Umbilical cord (tissue), 2 donors: ENCODE measurements around the gene XYLT1. TPM values are rescaled to one million over a fixed set of nuclear protein-coding genes. Genes with fewer than 3 reads are reported as not detected.

Experiments
- DNase-seq: peaks from one replicate; pipeline ENCODE4 v3.0.0-alpha.2; 2015; ENCODE audit warnings: low spot score
- total RNA-seq: library from RNA; depleted of rRNA; stranded (reverse); fragments of >200 nt; gene quantifications from one replicate; pipeline ENCODE4 v1.2.3, GENCODE V29; 2014; ENCODE audit warnings: low replicate concordance; ENCODE audit not compliant: insufficient read depth

XYLT1 gene
- total RNA-seq, 1 donor from 2014 or later, result 61.2 TPM

GRCh38 chr16:17460890-17461289 lies 9.9 kb downstream of the XYLT1 start:
- no peak for DNase-seq

GRCh38 chr16:17459903-17460521 lies 10.7 kb downstream of the XYLT1 start:
- no peak for DNase-seq

DNA sequence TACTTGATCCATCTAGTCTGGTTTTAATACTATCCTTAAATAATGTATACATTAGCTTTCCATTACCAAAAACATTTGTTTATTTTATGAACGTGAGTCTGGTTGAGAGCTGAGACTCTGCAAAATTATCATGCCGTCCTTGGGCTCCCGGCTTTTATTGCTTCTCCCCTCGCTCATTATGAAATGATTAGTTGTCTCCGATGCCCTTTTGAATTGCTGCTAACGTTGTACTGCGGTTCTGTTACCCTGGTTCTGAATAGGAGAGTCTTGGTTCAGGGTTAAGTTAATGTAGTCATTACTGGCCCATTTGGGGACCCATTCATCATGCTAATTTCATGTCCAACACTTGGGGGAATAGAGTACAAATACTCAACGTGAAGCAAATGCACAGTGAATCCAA lies 12.8 kb downstream of the XYLT1 start:
- no peak for DNase-seq

DNA sequence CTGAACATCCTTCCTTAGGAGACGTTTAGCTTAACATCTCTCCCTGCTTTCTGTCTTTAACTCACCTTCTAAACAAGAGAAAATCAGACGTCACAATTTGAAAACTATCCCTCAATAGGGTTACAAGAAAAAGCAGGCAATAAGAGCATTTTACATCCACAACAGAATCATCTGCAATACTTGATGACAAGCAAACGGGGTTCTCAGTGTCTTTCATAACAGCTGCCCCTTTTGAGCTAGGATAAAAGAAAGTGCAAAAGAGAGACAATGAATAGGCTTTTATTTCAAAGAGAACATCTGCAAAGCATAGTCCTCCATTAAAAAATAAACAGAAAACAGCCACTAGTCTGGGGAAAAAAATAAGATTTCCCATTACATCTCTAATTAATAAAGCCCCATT lies 13.2 kb downstream of the XYLT1 start:
- no peak for DNase-seq

DNA sequence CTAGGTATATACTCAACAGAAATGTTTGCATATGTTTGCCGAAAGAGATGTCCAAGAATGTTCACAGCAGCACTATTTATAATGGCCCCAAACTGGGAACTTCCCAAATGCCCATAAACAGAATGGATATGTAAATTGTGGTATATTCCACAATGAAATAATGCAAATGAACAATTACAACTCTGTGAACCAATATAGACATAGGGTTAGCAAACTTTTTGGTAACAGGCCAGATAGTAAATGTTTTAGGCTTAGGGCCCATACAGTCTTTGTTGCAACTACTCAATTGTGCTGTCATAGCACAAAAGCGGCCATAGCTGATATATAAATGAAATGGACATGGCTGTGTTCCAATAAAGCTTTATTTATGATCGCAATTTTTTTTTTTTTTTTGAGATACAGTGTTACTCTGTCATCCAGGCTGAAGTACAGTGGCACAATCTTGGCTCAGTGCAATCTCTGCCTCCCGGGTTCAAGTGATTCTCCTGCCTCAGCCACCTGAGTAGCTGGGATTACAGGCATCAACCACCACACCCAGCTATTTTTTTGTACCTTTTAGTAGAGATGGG lies 16.5 kb downstream of the XYLT1 start:
- DNase-seq, result no peak

- no peak for DNase-seq
These were observed 17.3 kb downstream of the XYLT1 start for GRCh38 chr16:17453364-17454038.

- peak; percentile 82 for DNase-seq
These were observed 17.8 kb downstream of the XYLT1 start for GRCh38 chr16:17452922-17453321.

- no peak for DNase-seq
These were observed 18.9 kb downstream of the XYLT1 start for GRCh38 chr16:17451843-17452242.

DNA sequence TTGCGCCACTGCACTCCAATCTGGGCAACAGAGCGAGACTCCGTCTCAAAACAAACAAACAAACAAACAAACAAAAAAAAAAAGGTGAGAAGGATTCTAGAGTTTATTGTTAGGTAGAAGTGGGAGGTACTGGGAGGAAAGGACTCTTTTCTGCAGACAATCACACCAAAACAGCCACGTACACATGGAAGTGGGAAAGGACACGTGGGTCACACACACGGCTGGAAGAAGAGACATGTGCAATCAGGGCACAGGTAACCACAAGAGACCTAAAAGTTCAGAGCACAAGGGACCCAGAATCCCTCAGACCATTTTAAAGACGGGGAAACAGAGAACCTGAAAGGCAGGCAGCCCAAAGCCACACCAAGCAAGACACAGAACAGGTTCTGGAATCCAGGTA lies 20.5 kb downstream of the XYLT1 start:
- DNase-seq, result no peak

GRCh38 chr16:17448640-17449638 lies 21.8 kb downstream of the XYLT1 start:
- no peak for DNase-seq

DNA sequence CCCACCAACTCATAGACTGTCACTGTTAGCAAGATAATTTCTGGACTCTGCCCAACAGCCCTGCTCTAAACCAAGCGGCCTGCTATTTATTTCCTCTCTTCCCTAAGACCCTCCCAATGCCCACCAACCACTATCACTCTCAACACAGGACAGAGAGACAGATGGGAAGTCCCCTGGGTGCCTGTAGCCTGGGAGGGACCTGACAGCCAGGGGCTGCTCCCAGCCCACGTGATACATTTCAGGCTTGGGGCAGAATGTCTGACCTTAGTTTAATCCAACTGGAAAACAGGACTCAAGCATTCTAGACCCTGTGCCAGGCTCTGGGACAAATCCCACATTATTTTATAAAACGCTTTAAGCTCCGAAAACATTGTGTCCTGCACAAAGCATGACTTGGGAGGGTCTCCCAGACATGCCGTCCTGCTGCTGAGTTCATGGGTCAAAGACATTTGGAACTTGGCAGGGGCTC lies 23.6 kb downstream of the XYLT1 start:
- no peak for DNase-seq

GRCh38 chr16:17446661-17447060 lies 24.1 kb downstream of the XYLT1 start:
- DNase-seq, result no peak

- DNase-seq, result no peak
These were observed 25.3 kb downstream of the XYLT1 start for GRCh38 chr16:17445421-17445820.

DNA sequence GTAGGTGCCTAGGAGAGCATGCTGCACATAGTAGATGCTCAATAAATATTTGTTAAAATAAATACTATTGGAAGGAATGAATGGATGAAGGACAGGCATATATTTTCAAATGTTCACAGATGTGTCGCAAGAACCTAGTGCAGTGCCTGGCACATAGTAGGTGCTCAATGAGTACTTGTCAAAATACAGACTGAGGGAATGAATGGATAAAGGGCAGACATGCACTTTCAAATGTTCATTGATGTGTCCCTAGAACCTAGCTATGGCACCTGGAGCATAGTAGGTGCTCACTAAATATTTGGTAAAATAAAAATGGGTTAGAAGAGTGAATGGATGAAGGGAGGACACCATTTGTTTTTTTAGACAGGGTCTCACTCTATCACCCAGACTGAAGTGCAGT lies 26.1 kb downstream of the XYLT1 start:
- no peak for DNase-seq

DNA sequence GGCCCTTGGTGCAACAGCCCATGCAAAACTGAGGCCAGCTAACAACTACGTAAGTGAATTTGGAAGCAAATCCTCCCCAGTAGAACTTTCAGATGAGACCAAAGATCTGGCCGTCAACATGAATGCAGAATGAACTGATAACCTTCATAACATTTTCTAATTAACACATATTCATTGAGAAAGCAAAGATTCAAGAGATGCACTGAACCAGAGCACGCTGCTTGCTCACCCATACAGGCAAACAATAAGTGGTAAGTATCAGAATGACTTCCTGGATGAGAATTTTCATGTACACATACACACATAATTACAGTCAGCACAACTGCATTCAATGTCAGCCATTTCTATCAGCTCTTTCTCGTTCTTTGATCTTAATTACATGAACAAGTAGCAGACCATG lies 30.6 kb downstream of the XYLT1 start:
- DNase-seq, result no peak

DNA sequence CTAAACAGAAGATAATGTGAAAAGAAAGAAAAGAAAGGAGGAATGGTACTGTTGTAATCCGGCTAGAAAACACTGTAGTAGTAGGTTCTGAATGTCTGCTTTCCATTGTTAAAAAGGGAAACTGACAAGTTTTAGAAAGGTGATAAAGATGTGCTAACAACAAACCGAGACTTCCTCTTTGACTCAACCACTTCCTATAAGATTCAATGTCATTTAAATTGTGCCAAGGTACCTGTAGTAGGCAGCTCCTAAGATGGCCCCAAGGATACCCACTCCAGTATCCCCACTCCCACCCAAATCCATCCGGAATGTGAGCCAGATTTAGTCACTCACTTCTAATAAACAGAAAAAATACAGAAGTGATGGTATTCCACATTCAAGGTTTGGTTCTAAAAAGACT lies 31.2 kb downstream of the XYLT1 start:
- no peak for DNase-seq

- no peak for DNase-seq
These were observed 32.8 kb downstream of the XYLT1 start for GRCh38 chr16:17437981-17438380.

GRCh38 chr16:17437127-17437720 lies 33.5 kb downstream of the XYLT1 start:
- DNase-seq, result peak; percentile 9

DNA sequence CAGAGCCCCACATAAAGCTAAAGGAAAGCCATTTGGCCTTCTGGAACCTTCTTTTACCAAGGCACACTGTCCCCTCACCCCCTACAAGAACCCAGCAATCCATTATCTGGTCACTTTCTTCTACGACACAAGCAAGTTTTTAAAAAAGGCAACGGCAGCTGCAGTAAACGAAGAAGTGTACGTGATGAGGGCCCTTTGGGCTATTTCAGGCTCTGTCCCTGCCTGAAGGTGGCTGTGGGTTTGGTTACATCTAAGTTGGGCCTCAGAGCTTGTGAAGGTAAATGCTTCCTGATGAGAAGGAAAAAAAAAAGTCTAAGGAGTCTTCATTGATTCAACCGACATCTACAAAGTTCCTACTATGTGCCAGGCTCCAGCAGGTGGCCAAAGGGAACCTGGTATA lies 35.4 kb downstream of the XYLT1 start:
- no peak for DNase-seq

GRCh38 chr16:17433577-17434451 lies 36.9 kb downstream of the XYLT1 start:
- DNase-seq, result peak; percentile 95
